Activated CD8-positive, alpha-beta T cell treated with anti-CD3 and anti-CD28 coated beads for 36 hours (primary cell): Measurements from ENCODE around the gene CD40. TPM values are rescaled to one million over a fixed set of nuclear protein-coding genes. Genes with fewer than 3 reads are reported as not detected.

Experiments used
- ATAC-seq: fragments of 200-7000 bp; cut with Tn5 transposase; one replicate; pipeline ENCODE4 v1.10.0; 2021; ENCODE audit warnings: mild to moderate bottlenecking, moderate library complexity
- CTCF ChIA-PET: fragments of 350-600 bp; sonication (Branson Sonifier 250); formaldehyde crosslinking; loops from one replicate; lab custom pipeline; 2021; ENCODE audit warnings: antibody characterized with exemption; lab: Charles Lee
- POLR2A ChIA-PET: fragments of 350-600 bp; sonication (Branson Sonifier 250); formaldehyde crosslinking; loops from one replicate; lab custom pipeline; 2021; ENCODE audit warnings: antibody characterized with exemption; lab: Charles Lee
- DNase-seq: peaks from one replicate; pipeline ENCODE4 v3.0.0-alpha.2; 2020
- H3K27ac Mint-ChIP-seq: one replicate; pipeline ENCODE4 v1.8.0; 2021; ENCODE audit warnings: mild to moderate bottlenecking, mixed read lengths
- H3K27me3 Mint-ChIP-seq: one replicate; pipeline ENCODE4 v1.8.0; 2021; ENCODE audit warnings: mixed read lengths
- H3K36me3 Mint-ChIP-seq: one replicate; pipeline ENCODE4 v1.8.0; 2021; ENCODE audit warnings: low read depth, mixed read lengths
- H3K4me1 Mint-ChIP-seq: one replicate; pipeline ENCODE4 v1.8.0; 2021; ENCODE audit warnings: low read depth, mixed read lengths
- H3K4me3 Mint-ChIP-seq: one replicate; pipeline ENCODE4 v1.8.0; 2021; ENCODE audit warnings: mild to moderate bottlenecking, moderate library complexity, mixed read lengths
- H3K9me3 Mint-ChIP-seq: one replicate; pipeline ENCODE4 v1.8.0; 2021; ENCODE audit warnings: mixed read lengths
- intact Hi-C: fragments of 100-400 bp; cut with micrococcal nuclease; formaldehyde crosslinking; loops from one replicate; pipeline ENCODE4 v1.10.0; 2022
- total RNA-seq, 2 experiments: library from RNA; stranded (reverse); gene quantifications; one replicate each; pipeline ENCODE4 v1.2.3, GENCODE V29; 2021
- TF ChIP-seq, protein P1 (sequence below): fragments of 200-600 bp; IDR thresholded peaks from one replicate; pipeline ENCODE4 v1.8.0; 2022; ENCODE audit warnings: antibody characterized with exemption, mild to moderate bottlenecking

The CD40 gene
- total RNA-seq, 2 experiments from 2014 or later = 3.3 to 3.5 TPM

DNA sequence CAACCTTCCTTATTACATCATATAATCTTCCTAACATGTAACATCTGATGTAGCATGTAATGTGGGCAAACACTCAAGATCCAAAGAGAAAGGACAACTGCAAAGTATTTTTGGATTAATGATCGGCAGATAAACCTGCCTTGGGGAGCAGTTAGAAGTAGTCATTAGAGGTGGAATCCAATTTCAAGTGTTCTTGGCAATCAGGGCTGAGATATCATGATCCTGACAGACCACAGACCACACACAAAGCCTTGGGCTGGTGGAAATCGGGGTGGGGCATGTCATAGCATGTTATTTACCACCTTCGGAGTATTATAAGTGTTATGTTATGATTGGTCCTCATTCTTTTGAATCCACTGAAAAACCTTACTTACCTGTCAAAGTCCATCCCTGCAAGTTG, 44.7 kb upstream of the CD40 start:
- Mint-ChIP-seq H3K4me1 (no peaks in the 10 kb centered on the region), H3K27ac (no peak overlapping the region), H3K9me3 (no peaks in the 10 kb centered on the region), H3K36me3 (peaks cover 18% of the 10 kb centered on the region), H3K27me3 (no peaks in the 10 kb centered on the region), H3K4me3 (no peak overlapping the region)
- intact Hi-C loops = no loop called here
- ChIA-PET CTCF (interaction anchor here (1.1 kb wide), 1 partner anchor 12 kb away, joined by 3 read pairs; no protein-coding TSS in a partner anchor), POLR2A (interaction anchor here (1.3 to 1.4 kb wide), 2 partner anchors 12 to 13 kb away, joined by 3 to 5 read pairs; no protein-coding TSS in a partner anchor)
- no peak for DNase-seq
- TF ChIP-seq, protein P1, sequence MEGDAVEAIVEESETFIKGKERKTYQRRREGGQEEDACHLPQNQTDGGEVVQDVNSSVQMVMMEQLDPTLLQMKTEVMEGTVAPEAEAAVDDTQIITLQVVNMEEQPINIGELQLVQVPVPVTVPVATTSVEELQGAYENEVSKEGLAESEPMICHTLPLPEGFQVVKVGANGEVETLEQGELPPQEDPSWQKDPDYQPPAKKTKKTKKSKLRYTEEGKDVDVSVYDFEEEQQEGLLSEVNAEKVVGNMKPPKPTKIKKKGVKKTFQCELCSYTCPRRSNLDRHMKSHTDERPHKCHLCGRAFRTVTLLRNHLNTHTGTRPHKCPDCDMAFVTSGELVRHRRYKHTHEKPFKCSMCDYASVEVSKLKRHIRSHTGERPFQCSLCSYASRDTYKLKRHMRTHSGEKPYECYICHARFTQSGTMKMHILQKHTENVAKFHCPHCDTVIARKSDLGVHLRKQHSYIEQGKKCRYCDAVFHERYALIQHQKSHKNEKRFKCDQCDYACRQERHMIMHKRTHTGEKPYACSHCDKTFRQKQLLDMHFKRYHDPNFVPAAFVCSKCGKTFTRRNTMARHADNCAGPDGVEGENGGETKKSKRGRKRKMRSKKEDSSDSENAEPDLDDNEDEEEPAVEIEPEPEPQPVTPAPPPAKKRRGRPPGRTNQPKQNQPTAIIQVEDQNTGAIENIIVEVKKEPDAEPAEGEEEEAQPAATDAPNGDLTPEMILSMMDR = no peak
- no peak for ATAC-seq

DNA sequence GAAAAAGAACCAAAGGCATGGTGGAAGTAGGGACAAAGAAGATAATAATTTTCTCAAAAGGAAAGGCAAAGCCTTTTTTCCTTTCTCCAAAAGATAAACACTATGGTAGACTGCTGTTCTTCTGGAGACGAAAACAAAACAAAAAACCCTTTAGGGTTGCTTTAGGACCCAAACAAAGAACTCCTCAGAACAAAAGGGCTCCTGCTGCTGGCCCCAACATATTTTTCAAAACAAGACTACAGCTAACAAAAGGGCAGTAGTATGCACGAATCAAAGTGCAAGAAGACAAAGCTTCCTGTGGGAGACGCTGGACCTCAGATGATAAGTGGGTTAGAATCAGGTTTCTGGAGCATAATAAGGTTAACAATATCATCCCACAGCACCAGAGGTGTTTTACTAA, 44.1 kb upstream of the CD40 start:
- DNase-seq (no peak), ATAC-seq (no peak)
- CTCF ChIA-PET = no interaction called here
- intact Hi-C loops = no loop called here
- Mint-ChIP-seq H3K9me3 (no peaks in the 10 kb centered on the region), H3K27ac (no peak overlapping the region), H3K27me3 (no peaks in the 10 kb centered on the region), H3K4me3 (no peak overlapping the region), H3K36me3 (peaks cover 19% of the 10 kb centered on the region), H3K4me1 (no peaks in the 10 kb centered on the region)
- POLR2A ChIA-PET = interaction anchor here (1.3 to 1.4 kb wide), 2 partner anchors 13 kb away, joined by 3 to 5 read pairs; no protein-coding TSS in a partner anchor
- TF ChIP-seq, protein P1 = no peak

DNA sequence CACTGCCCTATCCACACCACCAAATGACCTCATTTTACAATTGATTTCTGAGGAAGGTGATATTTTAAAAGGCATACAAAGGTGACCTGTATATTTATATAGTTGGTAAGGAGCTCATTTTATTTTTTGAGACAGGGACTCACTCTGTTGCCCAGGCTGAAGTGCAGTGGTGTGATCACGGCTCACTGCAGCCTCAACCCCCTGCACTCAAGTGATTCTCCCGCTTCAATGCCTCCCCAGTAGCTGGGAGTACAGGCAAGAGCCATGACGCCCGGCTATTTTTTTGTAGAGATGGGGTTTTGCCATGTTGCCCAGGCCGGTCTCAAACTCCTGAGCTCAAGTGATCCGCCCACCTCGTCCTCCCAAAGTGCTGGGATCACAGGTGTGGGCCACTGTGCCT, 41.3 kb upstream of the CD40 start:
- Mint-ChIP-seq H3K4me3 (no peak overlapping the region), H3K27ac (no peak overlapping the region), H3K9me3 (no peaks in the 10 kb centered on the region), H3K36me3 (peaks cover 15% of the 10 kb centered on the region), H3K27me3 (no peaks in the 10 kb centered on the region), H3K4me1 (peaks cover 4% of the 10 kb centered on the region)
- no peak for DNase-seq
- no peak for ATAC-seq
- intact Hi-C loops = no loop called here
- ChIA-PET CTCF (interaction anchor here (1.0 to 1.3 kb wide), 2 partner anchors 63 to 90 kb away, joined by 3 to 4 read pairs; no protein-coding TSS in a partner anchor), POLR2A (interaction anchor here (0.6 to 1.6 kb wide), 2 partner anchors 18 to 1582 kb away, joined by 3 to 6 read pairs; no protein-coding TSS in a partner anchor)
- TF ChIP-seq, protein P1 = no peak

DNA sequence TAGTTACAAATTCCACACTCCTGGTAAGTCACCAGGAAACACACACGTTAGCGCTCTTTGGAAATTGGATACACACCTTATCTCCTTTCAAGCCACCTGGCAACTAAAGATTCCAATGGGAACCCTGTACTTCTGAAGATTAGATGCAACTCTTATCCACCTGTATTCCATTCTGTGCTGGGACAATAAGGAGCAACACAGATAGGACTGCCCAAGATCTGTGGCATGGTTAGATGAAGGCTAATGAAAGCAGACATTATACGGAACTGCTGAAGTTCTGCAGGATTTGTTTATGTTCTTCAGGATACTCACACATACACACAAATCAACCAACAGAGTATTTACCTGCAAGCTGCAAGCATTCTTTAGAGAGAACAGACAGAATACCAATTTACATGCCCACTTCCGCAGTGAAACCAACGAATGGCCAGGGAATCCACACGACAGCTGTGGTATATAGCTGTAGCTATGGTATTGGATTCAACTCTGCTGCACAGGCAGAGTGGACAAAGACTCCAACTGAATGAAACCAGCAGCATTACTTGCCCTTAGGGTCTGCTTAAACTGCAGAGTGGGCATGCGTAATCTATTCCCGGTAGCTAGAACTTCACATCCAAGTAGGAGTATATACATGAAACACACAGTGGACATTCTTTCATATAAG, 40.3 kb upstream of the CD40 start:
- ChIA-PET CTCF (interaction anchor here (1.0 to 1.3 kb wide), 2 partner anchors 55 to 91 kb away, joined by 3 to 4 read pairs; no protein-coding TSS in a partner anchor), POLR2A (interaction anchor here (0.6 kb wide), 1 partner anchor 67 kb away, joined by 3 read pairs; no protein-coding TSS in a partner anchor)
- Mint-ChIP-seq H3K9me3 (no peaks in the 10 kb centered on the region), H3K27me3 (no peaks in the 10 kb centered on the region), H3K27ac (no peak overlapping the region), H3K4me1 (peaks cover 9% of the 10 kb centered on the region), H3K36me3 (peaks cover 15% of the 10 kb centered on the region), H3K4me3 (no peak overlapping the region)
- no peak for ATAC-seq
- no peak for DNase-seq
- intact Hi-C loops = no loop called here
- TF ChIP-seq, protein P1 = no peak

DNA sequence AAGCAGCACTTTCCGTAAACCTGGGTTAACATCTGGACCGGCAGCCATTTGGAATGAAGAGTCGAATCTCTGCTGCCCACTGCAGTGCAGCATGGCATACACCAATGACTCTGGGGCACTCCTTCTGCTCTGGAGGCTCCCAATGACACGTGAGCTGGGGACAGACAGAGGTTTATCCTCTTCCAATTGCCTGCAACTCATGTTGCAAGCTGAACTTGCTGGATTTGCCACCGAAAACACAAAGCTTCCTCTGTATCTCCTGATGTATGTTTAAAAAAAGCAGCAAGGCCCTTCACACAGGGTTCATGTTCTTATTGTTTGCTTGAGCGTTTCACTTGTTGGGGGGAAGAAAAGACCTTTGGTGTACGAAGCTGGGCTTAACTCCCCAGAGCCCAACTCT, 39.2 kb upstream of the CD40 start:
- Mint-ChIP-seq H3K4me1 (peaks cover 19% of the 10 kb centered on the region), H3K9me3 (no peaks in the 10 kb centered on the region), H3K4me3 (no peak overlapping the region), H3K36me3 (peaks cover 15% of the 10 kb centered on the region), H3K27me3 (no peaks in the 10 kb centered on the region), H3K27ac (no peak overlapping the region)
- ChIA-PET CTCF (interaction anchor here (2.4 kb wide), 1 partner anchor 49 kb away, joined by 6 read pairs; no protein-coding TSS in a partner anchor), POLR2A (interaction anchor here (0.9 kb wide), 1 partner anchor 9 kb away, joined by 5 read pairs; no protein-coding TSS in a partner anchor)
- intact Hi-C loops = no loop called here
- TF ChIP-seq, protein P1 = no peak
- DNase-seq (no peak), ATAC-seq (no peak)
